HEK293T (cell line): ENCODE data around the gene NPAS3.

ENCODE experiments used
- ELF4 ChIP-seq: fragments of 450-650 bp; IDR thresholded peaks from 2 replicates; pipeline ENCODE4 v1.6.1; 2017; ENCODE audit warnings: antibody characterized with exemption
- FOXK2 ChIP-seq: fragments of 450-650 bp; IDR thresholded peaks from 2 replicates; pipeline ENCODE4 v1.6.1; 2016; ENCODE audit warnings: mild to moderate bottlenecking
- HDGF ChIP-seq: fragments of 450-650 bp; IDR thresholded peaks from 2 replicates; pipeline ENCODE4 v1.6.1; 2017; ENCODE audit warnings: antibody characterized with exemption, borderline replicate concordance
- LEF1 ChIP-seq: fragments of 450-650 bp; IDR thresholded peaks from 2 replicates; pipeline ENCODE4 v1.6.1; 2017; ENCODE audit warnings: mild to moderate bottlenecking, borderline replicate concordance
- NFRKB ChIP-seq: fragments of 450-650 bp; IDR thresholded peaks from 2 replicates; pipeline ENCODE4 v1.6.1; 2016; ENCODE audit warnings: mild to moderate bottlenecking, moderate library complexity
- PKNOX1 ChIP-seq: fragments of 450-650 bp; IDR thresholded peaks from 2 replicates; pipeline ENCODE4 v1.6.1; 2016
- SP1 ChIP-seq: fragments of 450-650 bp; IDR thresholded peaks from 2 replicates; pipeline ENCODE4 v1.6.1; 2017
- TARDBP ChIP-seq: fragments of 450-650 bp; IDR thresholded peaks from 2 replicates; pipeline ENCODE4 v1.6.1; 2016
- ZNF384 ChIP-seq: fragments of 450-650 bp; IDR thresholded peaks from 2 replicates; pipeline ENCODE4 v1.6.1; 2016

GRCh38 chr14:33844118-33844517, 905.4 kb downstream of the NPAS3 start:
- no peak for TF ChIP-seq HDGF
- TF ChIP-seq FOXK2 = no peak
- TF ChIP-seq TARDBP = no peak
- no peak for TF ChIP-seq ELF4
- TF ChIP-seq ZNF384 = no peak
- TF ChIP-seq LEF1 = no peak
- no peak for TF ChIP-seq NFRKB
- TF ChIP-seq SP1 = no peak
- TF ChIP-seq PKNOX1 = no peak
